ENCODE measurements around the gene ADCY10.

DNA sequence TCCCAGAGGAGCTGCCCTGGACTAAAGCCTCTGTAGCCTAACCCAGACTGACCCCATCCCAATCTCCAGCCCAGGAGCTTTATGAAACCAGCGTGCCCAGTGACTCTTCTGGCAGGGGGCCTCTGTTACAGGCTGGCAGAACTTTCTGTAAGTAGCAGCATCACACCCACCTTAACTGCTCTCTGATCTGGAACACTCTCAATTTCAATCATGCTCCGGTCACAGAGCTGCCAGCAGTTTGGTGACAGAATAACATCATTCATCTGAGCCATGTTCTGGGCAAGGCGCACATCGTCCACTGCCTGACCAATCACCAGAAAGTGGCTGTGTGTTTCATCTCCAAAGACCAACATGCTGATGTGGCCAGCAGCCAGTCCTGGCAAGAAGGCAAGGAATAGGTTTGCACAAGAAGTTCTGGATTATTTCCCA, 14.7 kb downstream of the ADCY10 start:
- TF ChIP-seq REST (IDR thresholded peaks at IDR 0.05; ENCODE audit: insufficient read depth in 1 of 2, low read depth in 2 of 2, low read length in 2 of 2) = no peak
- TF ChIP-seq TAF1 (IDR thresholded peaks at IDR 0.05; ENCODE audit: borderline replicate concordance, insufficient read depth, low read length) = no peak
- no peak for TF ChIP-seq POLR2AphosphoS5 (IDR thresholded peaks at IDR 0.05; ENCODE audit: low read depth, low read length)
- TF ChIP-seq SIN3A (IDR thresholded peaks at IDR 0.05; ENCODE audit: borderline replicate concordance, insufficient read depth, low read length) = no peak
- no peak for TF ChIP-seq FOXP2 (optimal IDR thresholded peaks at IDR 0.05; ENCODE audit: borderline replicate concordance, extremely low read depth, extremely low read length, insufficient read depth)
